H1 (cell line): ENCODE data around the gene RGS6. TPM values are rescaled to one million over a fixed set of nuclear protein-coding genes. Genes with fewer than 3 reads are reported as not detected.

ENCODE experiments used
- CTCF ChIA-PET: fragments of 300-600 bp; sonication (Branson Sonifier 250); formaldehyde crosslinking; loops from one replicate; lab custom pipeline; 2021; ENCODE audit not compliant: partially characterized antibody; lab: Charles Lee
- POLR2A ChIA-PET: fragments of 300-600 bp; sonication (Branson Sonifier 250); formaldehyde crosslinking; loops from one replicate; lab custom pipeline; 2021; ENCODE audit warnings: inconsistent platforms; ENCODE audit not compliant: partially characterized antibody; lab: Charles Lee
- DNase-seq, 2 experiments: peaks; one replicate each; pipeline versions ENCODE4 v3.0.0 to v3.0.0-alpha.2; 2010 to 2022; ENCODE audit warnings: low spot score in 2 of 2, low read depth in 1 of 2, mixed read lengths in 1 of 2
- FAIRE-seq: peaks from 2 replicates; lab custom pipeline; 2011; peaks lifted over from hg19 to GRCh38; lab: Jason Lieb, UNC
- H2AFZ ChIP-seq: 2 replicates; pipeline ENCODE4 v1.8.1; 2012; ENCODE audit warnings: low read length, inconsistent platforms
- H2AK5ac ChIP-seq: 2 replicates; pipeline ENCODE4 v1.6.1; 2013; ENCODE audit warnings: low read depth, low read length
- H2BK120ac ChIP-seq: replicated peaks from 2 replicates; pipeline ENCODE3; 2013; ENCODE audit warnings: low read depth, low read length, inconsistent platforms
- H2BK12ac ChIP-seq: 2 replicates; pipeline ENCODE4 v1.6.1; 2013; ENCODE audit warnings: low read depth, low read length
- H2BK15ac ChIP-seq: 2 replicates; pipeline ENCODE4 v1.6.1; 2013; ENCODE audit warnings: low read length
- H2BK20ac ChIP-seq: 2 replicates; pipeline ENCODE4 v1.6.1; 2013; ENCODE audit warnings: low read length
- H2BK5ac ChIP-seq: 2 replicates; pipeline ENCODE4 v1.6.1; 2013; ENCODE audit warnings: low read depth, low read length
- H3K14ac ChIP-seq: 2 replicates; pipeline ENCODE4 v1.6.1; 2013; ENCODE audit warnings: inconsistent platforms; ENCODE audit not compliant: insufficient read length
- H3K18ac ChIP-seq: 2 replicates; pipeline ENCODE4 v1.6.1; 2013; ENCODE audit warnings: low read length; ENCODE audit errors: extremely low read depth
- H3K23ac ChIP-seq: 2 replicates; pipeline ENCODE4 v1.6.1; 2013; ENCODE audit warnings: inconsistent platforms; ENCODE audit not compliant: insufficient read length
- H3K23me2 ChIP-seq: 2 replicates; pipeline ENCODE4 v1.6.1; 2013; ENCODE audit warnings: low read depth, low read length
- H3K27ac ChIP-seq: 2 replicates; pipeline ENCODE4 v1.6.1; 2011; ENCODE audit warnings: low read depth, low read length, inconsistent platforms
- H3K27me3 ChIP-seq, 4 experiments: replicated peaks in 1 of 4; 1 replicate in 1 of 4; 2 replicates in 3 of 4; pipeline versions ENCODE4 v1.6.1 to v1.8.1; 2011 to 2013; ENCODE audit warnings: low read length in 3 of 4, mild to moderate bottlenecking in 3 of 4, inconsistent platforms in 2 of 4, mixed read lengths in 2 of 4, moderate library complexity in 1 of 4; ENCODE audit not compliant: control insufficient read depth in 3 of 4, insufficient read depth in 3 of 4; ENCODE audit errors: extremely low read depth in 1 of 4
- H3K36me3 ChIP-seq, 4 experiments: 2 replicates each; pipeline versions ENCODE4 v1.6.1 to v1.8.1; 2011 to 2013; ENCODE audit warnings: mild to moderate bottlenecking in 4 of 4, low read length in 3 of 4, moderate library complexity in 2 of 4, control low read depth in 1 of 4, inconsistent platforms in 1 of 4; ENCODE audit not compliant: insufficient read depth in 4 of 4, control insufficient read depth in 2 of 4
- H3K4ac ChIP-seq: replicated peaks from 2 replicates; pipeline ENCODE3; 2013; ENCODE audit warnings: low read length, low read depth, mixed read lengths, inconsistent platforms; ENCODE audit not compliant: insufficient read length
- H3K4me1 ChIP-seq, 4 experiments: replicated peaks in 1 of 4; 1 replicate in 1 of 4; 2 replicates in 3 of 4; pipeline versions ENCODE4 v1.6.1 to v1.8.1; 2011 to 2013; ENCODE audit warnings: low read length in 3 of 4, inconsistent platforms in 2 of 4, mixed read lengths in 1 of 4; ENCODE audit not compliant: insufficient read depth in 4 of 4, control insufficient read depth in 3 of 4
- H3K4me2 ChIP-seq, 2 experiments: 2 replicates each; pipeline versions ENCODE4 v1.6.1 to v1.8.1; 2011 to 2013; ENCODE audit warnings: low read depth in 2 of 2, low read length in 2 of 2, control low read depth in 1 of 2, inconsistent platforms in 1 of 2, mild to moderate bottlenecking in 1 of 2; ENCODE audit not compliant: insufficient read depth in 1 of 2
- H3K4me3 ChIP-seq, 4 experiments: fragments of 200-600, 300-600 bp in 1 of 4; sonication (generic), shearing (Covaris generic), sonication (Bioruptor Twin) in 1 of 4; 2 replicates each; pipeline versions ENCODE4 v1.5.1 to v1.8.1; 2011 to 2016; ENCODE audit warnings: low read length in 4 of 4, low read depth in 3 of 4, control low read depth in 2 of 4, inconsistent platforms in 2 of 4, mild to moderate bottlenecking in 2 of 4, mixed read lengths in 1 of 4, moderate library complexity in 1 of 4; ENCODE audit not compliant: insufficient read depth in 2 of 4; ENCODE audit errors: extremely low read depth in 1 of 4
- H3K56ac ChIP-seq: replicated peaks from 2 replicates; pipeline ENCODE3; 2013; ENCODE audit warnings: low read depth, mild to moderate bottlenecking, mixed read lengths, low read length, inconsistent platforms; ENCODE audit not compliant: insufficient read length
- H3K79me1 ChIP-seq: 2 replicates; pipeline ENCODE4 v1.6.1; 2013; ENCODE audit warnings: low read depth, low read length, control low read depth
- H3K79me2 ChIP-seq, 2 experiments: 2 replicates each; pipeline versions ENCODE4 v1.6.1 to v1.8.1; 2012 to 2013; ENCODE audit warnings: low read length in 2 of 2, mild to moderate bottlenecking in 2 of 2, inconsistent platforms in 1 of 2; ENCODE audit not compliant: insufficient read depth in 2 of 2, control insufficient read depth in 1 of 2
- H3K9ac ChIP-seq, 4 experiments: replicated peaks in 1 of 4; 1 replicate in 1 of 4; 2 replicates in 3 of 4; pipeline versions ENCODE4 v1.6.1 to v1.8.1; 2011 to 2013; ENCODE audit warnings: low read depth in 3 of 4, low read length in 3 of 4, control low read depth in 2 of 4, mild to moderate bottlenecking in 2 of 4, moderate library complexity in 2 of 4, inconsistent platforms in 1 of 4; ENCODE audit errors: extremely low read depth in 1 of 4
- H3K9me3 ChIP-seq, 2 experiments: 2 replicates each; pipeline versions ENCODE4 v1.6.1 to v1.8.1; 2012 to 2013; ENCODE audit warnings: mild to moderate bottlenecking in 2 of 2, moderate library complexity in 2 of 2, control low read depth in 1 of 2, inconsistent platforms in 1 of 2, low read depth in 1 of 2, low read length in 1 of 2, mixed read lengths in 1 of 2; ENCODE audit not compliant: insufficient read depth in 2 of 2
- H4K20me1 ChIP-seq, 2 experiments: replicated peaks in 1 of 2; 2 replicates each; pipeline versions ENCODE3 to v1.8.1; 2011 to 2013; ENCODE audit warnings: inconsistent platforms in 2 of 2, low read length in 2 of 2, mild to moderate bottlenecking in 1 of 2; ENCODE audit not compliant: insufficient read depth in 2 of 2, control insufficient read depth in 1 of 2
- H4K5ac ChIP-seq: 2 replicates; pipeline ENCODE4 v1.6.1; 2013; ENCODE audit warnings: low read length, low read depth, mixed read lengths, inconsistent platforms; ENCODE audit not compliant: insufficient read length
- H4K8ac ChIP-seq: 2 replicates; pipeline ENCODE4 v1.8.0; 2013; ENCODE audit warnings: mild to moderate bottlenecking, moderate library complexity, low read length, inconsistent platforms; ENCODE audit not compliant: insufficient read depth; ENCODE audit errors: extremely low read depth
- H4K91ac ChIP-seq: replicated peaks from 2 replicates; pipeline ENCODE3; 2013; ENCODE audit warnings: low read length, mixed read lengths, inconsistent platforms; ENCODE audit not compliant: insufficient read length
- CEBPB ChIP-seq: IDR thresholded peaks from 2 replicates; pipeline ENCODE4 v1.6.1; 2012; ENCODE audit warnings: low read depth, low read length
- E2F6 ChIP-seq: IDR thresholded peaks from 2 replicates; pipeline ENCODE4 v1.6.1; 2012; ENCODE audit warnings: inconsistent platforms
- EGR1 ChIP-seq: IDR thresholded peaks from 2 replicates; pipeline ENCODE4 v1.6.1; 2011; ENCODE audit warnings: low read depth, low read length, borderline replicate concordance
- KDM1A ChIP-seq: fragments of 200-600, 300-600 bp; sonication (generic); IDR thresholded peaks from 2 replicates; pipeline ENCODE4 v1.7.1; 2016; ENCODE audit warnings: mild to moderate bottlenecking, low read length, borderline replicate concordance
- KDM5A ChIP-seq: fragments of 200-600 bp; IDR thresholded peaks from 2 replicates; pipeline ENCODE4 v1.7.1; 2012; ENCODE audit warnings: mild to moderate bottlenecking, low read length, inconsistent platforms, mixed read lengths
- PHF8 ChIP-seq: fragments of 200-600 bp; sonication (generic); conservative IDR thresholded peaks from 2 replicates; pipeline ENCODE4 v1.7.1; 2012; ENCODE audit warnings: low read depth, mild to moderate bottlenecking, inconsistent platforms, low read length, moderate library complexity
- POLR2AphosphoS5 ChIP-seq: IDR thresholded peaks from 2 replicates; pipeline ENCODE4 v1.6.1; 2011; ENCODE audit warnings: low read depth, low read length
- SP1 ChIP-seq: IDR thresholded peaks from 2 replicates; pipeline ENCODE4 v1.6.1; 2011; ENCODE audit warnings: low read depth, low read length
- SRF ChIP-seq: IDR thresholded peaks from 2 replicates; pipeline ENCODE4 v1.6.1; 2011; ENCODE audit warnings: mild to moderate bottlenecking, low read depth, low read length, moderate library complexity
- TBP ChIP-seq: IDR thresholded peaks from 2 replicates; pipeline ENCODE4 v1.6.1; 2011; ENCODE audit warnings: low read depth, low read length, improper control_type of control experiment
- ZNF274 ChIP-seq: IDR thresholded peaks from 2 replicates; pipeline ENCODE4 v1.7.0; 2012; ENCODE audit warnings: low read length, borderline replicate concordance; ENCODE audit errors: extremely low read depth
- WGBS, 2 experiments: shearing (Covaris generic) in 1 of 2; methylation state at CpG; one replicate each; pipeline versions ENCODE4 v1.1.6 to v1.1.7; 2013 to 2015; ENCODE audit warnings: low lambda C conversion rate in 2 of 2, mixed read lengths in 2 of 2, inconsistent platforms in 1 of 2, low coverage in 1 of 2, missing lambda C conversion rate in 1 of 2; ENCODE audit not compliant: insufficient replicate concordance in 2 of 2, insufficient coverage in 1 of 2, insufficient read length in 1 of 2; ENCODE audit errors: extremely low coverage in 1 of 2, missing lambda C conversion rate in 1 of 2; 5-methylcytosine and 5-hydroxymethylcytosine counted together
- polyA plus RNA-seq, 7 experiments: library from polyadenylated mRNA; depleted of rRNA in 3 of 7; stranded (reverse) in 5 of 7; unstranded in 2 of 7; fragments of >200 nt in 5 of 7; fragments of 200-250 nt in 2 of 7; gene quantifications; 1 replicate in 5 of 7; 2 replicates in 1 of 7; 4 replicates in 1 of 7; pipeline versions ENCODE4 v1.2.1 to v1.2.3, GENCODE V29; 2011 to 2013; ENCODE audit warnings: missing spikeins in 2 of 7, mixed read lengths in 2 of 7
- total RNA-seq: library from RNA; stranded (reverse); fragmentation: NEBNext Ultra II Directional; extraction: Animal tissue kit (Norgen Biotek cat#: 25700); gene quantifications from 2 replicates; pipeline ENCODE4 v1.2.1, GENCODE V29; 2021
- TF ChIP-seq, protein P1 (sequence below): IDR thresholded peaks from 2 replicates; pipeline ENCODE4 v1.6.1; 2011; ENCODE audit warnings: low read depth, mild to moderate bottlenecking, low read length; ENCODE audit not compliant: insufficient read depth

The RGS6 gene
- total and polyA plus RNA-seq, 2 of the 8 experiments (the other 6 are each of a cell fraction or from before 2014, with no cell fraction given), result 0.26 to 1.1 TPM

DNA sequence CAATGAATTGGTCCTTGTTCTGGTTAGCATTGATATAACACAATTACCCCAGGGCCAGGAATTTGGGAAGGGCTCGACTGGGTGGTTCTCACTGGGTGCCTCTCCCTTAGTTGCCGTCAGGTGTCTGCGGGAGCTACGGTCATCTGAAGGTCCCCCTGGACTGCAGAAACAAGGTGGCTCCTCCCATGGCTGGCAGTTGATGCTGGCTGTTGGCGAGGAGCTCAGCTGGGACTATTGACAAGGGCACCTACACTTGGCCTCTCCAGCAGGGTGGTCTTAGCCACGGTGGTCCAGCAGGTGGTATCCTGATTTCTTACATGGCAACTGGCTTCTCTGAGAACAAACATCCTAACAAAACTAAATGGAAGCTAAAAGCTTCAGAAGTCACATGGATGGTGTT, 41.0 kb upstream of the RGS6 start:
- Histone ChIP-seq H3K79me1 (no peaks in the 10 kb centered on the region), H2BK12ac (peak overlapping the region; percentile 76), H3K23ac (no peak overlapping the region), H3K36me3 (no peaks in the 10 kb centered on the region), H4K91ac (peak overlapping the region; percentile 27), H3K23me2 (no peaks in the 10 kb centered on the region), H2BK15ac (no peak overlapping the region), H3K9ac (no peak overlapping the region), H2BK5ac (peak overlapping the region; percentile 50; the same call in 1 of the 2 replicates), H2BK120ac (peak overlapping the region; percentile 5), H2AK5ac (no peak overlapping the region), H4K5ac (no peak overlapping the region), H4K8ac (no peak overlapping the region), H3K14ac (no peak overlapping the region), H2BK20ac (peak overlapping the region; percentile 26; the same call in 1 of the 2 replicates), H3K4ac (peak overlapping the region; percentile 23), H2AFZ (no peak overlapping the region), H3K4me2 (no peak overlapping the region), H3K9me3 (no peaks in the 10 kb centered on the region), H4K20me1 (no peaks in the 10 kb centered on the region), H3K4me3 (no peak overlapping the region), H3K18ac (peak overlapping the region; percentile 36; the same call in 1 of the 2 replicates), H3K4me1 (peaks cover 0 to 13% (median 5%) of the 10 kb centered on the region in 4 experiments; a peak in 5 of 7 replicates), H3K27ac (no peak overlapping the region), H3K56ac (no peak overlapping the region), H3K79me2 (no peaks in the 10 kb centered on the region), H3K27me3 (no peaks in the 10 kb centered on the region)
- WGBS, 2 experiments, result 87% methylated on average over 6 of the region's 6 CpGs; no CpG with 5 or more reads in 1 of the 2 experiments
- CTCF ChIA-PET, result interaction anchor here (0.9 to 1.4 kb wide), 4 partner anchors 28 to 528 kb away, joined by 3 to 4 read pairs (median 4); no protein-coding TSS in a partner anchor
- POLR2A ChIA-PET, result interaction anchor here (1.2 kb wide), 1 partner anchor 984 kb away, joined by 3 read pairs; the partner anchor contains the start of gene PCNX1
- TF ChIP-seq SP1, result no peak
- no peak for TF ChIP-seq CEBPB
- no peak for TF ChIP-seq SRF
- no peak for TF ChIP-seq ZNF274
- TF ChIP-seq EGR1, result no peak
- no peak for TF ChIP-seq E2F6
- TF ChIP-seq, protein P1, sequence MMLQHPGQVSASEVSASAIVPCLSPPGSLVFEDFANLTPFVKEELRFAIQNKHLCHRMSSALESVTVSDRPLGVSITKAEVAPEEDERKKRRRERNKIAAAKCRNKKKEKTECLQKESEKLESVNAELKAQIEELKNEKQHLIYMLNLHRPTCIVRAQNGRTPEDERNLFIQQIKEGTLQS, result no peak
- TF ChIP-seq PHF8, result no peak
- no peak for TF ChIP-seq KDM1A
- TF ChIP-seq POLR2AphosphoS5, result no peak
- TF ChIP-seq KDM5A, result no peak
- TF ChIP-seq TBP, result no peak
- FAIRE-seq (no peak), DNase-seq (no peak)
